HEK293T (cell line): ENCODE data around the gene INTS3.

Experiments used
- CTCF ChIA-PET: fragments of 350-600 bp; formaldehyde crosslinking; extraction: SDS; loops from one replicate; lab custom pipeline; 2021; ENCODE audit warnings: antibody characterized with exemption, inconsistent platforms; lab: Yijun Ruan, JAX
- POLR2A ChIA-PET: fragments of 350-600 bp; formaldehyde crosslinking; extraction: SDS; loops from one replicate; lab custom pipeline; 2020; ENCODE audit warnings: antibody characterized with exemption, inconsistent platforms; lab: Yijun Ruan, JAX
- DNase-seq: peaks from one replicate; pipeline ENCODE4 v3.0.0; 2012; ENCODE audit warnings: mixed read lengths; ENCODE audit errors: extremely low spot score
- ARNT ChIP-seq: fragments of 450-650 bp; IDR thresholded peaks from 2 replicates; pipeline ENCODE4 v1.6.1; 2017; ENCODE audit warnings: mild to moderate bottlenecking
- BHLHE40 ChIP-seq: fragments of 450-650 bp; IDR thresholded peaks from 2 replicates; pipeline ENCODE4 v1.6.1; 2016; ENCODE audit warnings: mild to moderate bottlenecking, moderate library complexity, borderline replicate concordance
- CTBP1 ChIP-seq: fragments of 450-650 bp; IDR thresholded peaks from 2 replicates; pipeline ENCODE4 v1.6.1; 2016; ENCODE audit warnings: borderline replicate concordance
- ELF4 ChIP-seq: fragments of 450-650 bp; IDR thresholded peaks from 2 replicates; pipeline ENCODE4 v1.6.1; 2017; ENCODE audit warnings: antibody characterized with exemption
- FOXA1 ChIP-seq: fragments of 450-650 bp; IDR thresholded peaks from 2 replicates; pipeline ENCODE4 v1.6.1; 2016; ENCODE audit warnings: mild to moderate bottlenecking
- FOXK2 ChIP-seq: fragments of 450-650 bp; IDR thresholded peaks from 2 replicates; pipeline ENCODE4 v1.6.1; 2016; ENCODE audit warnings: mild to moderate bottlenecking
- FOXM1 ChIP-seq: fragments of 450-650 bp; IDR thresholded peaks from 2 replicates; pipeline ENCODE4 v1.6.1; 2017; ENCODE audit warnings: mild to moderate bottlenecking, borderline replicate concordance
- HDGF ChIP-seq: fragments of 450-650 bp; IDR thresholded peaks from 2 replicates; pipeline ENCODE4 v1.6.1; 2017; ENCODE audit warnings: antibody characterized with exemption, borderline replicate concordance
- L3MBTL2 ChIP-seq: fragments of 450-650 bp; conservative IDR thresholded peaks from 2 replicates; pipeline ENCODE4 v1.6.1; 2016; ENCODE audit warnings: mild to moderate bottlenecking
- LEF1 ChIP-seq: fragments of 450-650 bp; IDR thresholded peaks from 2 replicates; pipeline ENCODE4 v1.6.1; 2017; ENCODE audit warnings: mild to moderate bottlenecking, borderline replicate concordance
- NFRKB ChIP-seq: fragments of 450-650 bp; IDR thresholded peaks from 2 replicates; pipeline ENCODE4 v1.6.1; 2016; ENCODE audit warnings: mild to moderate bottlenecking, moderate library complexity
- SP1 ChIP-seq: fragments of 450-650 bp; IDR thresholded peaks from 2 replicates; pipeline ENCODE4 v1.6.1; 2017
- SUZ12 ChIP-seq: fragments of 450-650 bp; IDR thresholded peaks from 2 replicates; pipeline ENCODE4 v1.6.1; 2016; ENCODE audit warnings: mild to moderate bottlenecking
- TARDBP ChIP-seq: fragments of 450-650 bp; IDR thresholded peaks from 2 replicates; pipeline ENCODE4 v1.6.1; 2016
- ZNF384 ChIP-seq: fragments of 450-650 bp; IDR thresholded peaks from 2 replicates; pipeline ENCODE4 v1.6.1; 2016
- TF ChIP-seq, protein P1 (sequence below): fragments of 450-650 bp; IDR thresholded peaks from 2 replicates; pipeline ENCODE4 v1.6.1; 2016

The INTS3 gene

DNA sequence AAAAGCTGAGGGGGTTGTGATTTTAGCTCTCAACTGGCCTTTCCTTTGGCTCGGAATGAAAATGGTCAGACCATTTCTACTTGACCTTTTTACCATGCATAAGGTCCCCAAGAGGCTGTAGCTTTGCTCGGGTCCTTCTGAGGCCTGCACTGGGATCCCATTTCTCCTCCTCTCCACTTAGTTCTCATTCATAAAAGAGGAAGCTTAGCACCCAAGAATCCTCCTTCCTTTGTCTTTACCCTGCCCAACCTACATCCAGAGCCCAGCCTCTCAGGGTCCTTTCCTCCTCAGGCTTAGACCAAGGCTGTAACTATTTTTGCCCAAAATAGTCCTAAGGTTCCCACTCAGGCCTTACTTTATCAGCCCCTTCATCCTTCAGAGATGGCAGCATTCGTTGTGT is 41.4 kb downstream of the INTS3 start:
- TF ChIP-seq, protein P1, sequence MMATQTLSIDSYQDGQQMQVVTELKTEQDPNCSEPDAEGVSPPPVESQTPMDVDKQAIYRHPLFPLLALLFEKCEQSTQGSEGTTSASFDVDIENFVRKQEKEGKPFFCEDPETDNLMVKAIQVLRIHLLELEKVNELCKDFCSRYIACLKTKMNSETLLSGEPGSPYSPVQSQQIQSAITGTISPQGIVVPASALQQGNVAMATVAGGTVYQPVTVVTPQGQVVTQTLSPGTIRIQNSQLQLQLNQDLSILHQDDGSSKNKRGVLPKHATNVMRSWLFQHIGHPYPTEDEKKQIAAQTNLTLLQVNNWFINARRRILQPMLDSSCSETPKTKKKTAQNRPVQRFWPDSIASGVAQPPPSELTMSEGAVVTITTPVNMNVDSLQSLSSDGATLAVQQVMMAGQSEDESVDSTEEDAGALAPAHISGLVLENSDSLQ: no peak
- TF ChIP-seq CTBP1: no peak
- TF ChIP-seq FOXM1: no peak
- no peak for TF ChIP-seq L3MBTL2
- no peak for TF ChIP-seq FOXA1
- TF ChIP-seq ELF4: no peak
- TF ChIP-seq TARDBP: no peak
- no peak for TF ChIP-seq ARNT
- TF ChIP-seq NFRKB: no peak
- TF ChIP-seq ZNF384: no peak
- TF ChIP-seq SP1: no peak
- TF ChIP-seq FOXK2: no peak
- no peak for TF ChIP-seq LEF1
- TF ChIP-seq HDGF: no peak
- no peak for TF ChIP-seq BHLHE40
- no peak for DNase-seq
- ChIA-PET POLR2A (interaction anchor here (0.9 to 1.6 kb wide), 2 partner anchors 14 to 221 kb away, joined by 3 to 6 read pairs; no protein-coding TSS in a partner anchor), CTCF (no interaction called here)

DNA sequence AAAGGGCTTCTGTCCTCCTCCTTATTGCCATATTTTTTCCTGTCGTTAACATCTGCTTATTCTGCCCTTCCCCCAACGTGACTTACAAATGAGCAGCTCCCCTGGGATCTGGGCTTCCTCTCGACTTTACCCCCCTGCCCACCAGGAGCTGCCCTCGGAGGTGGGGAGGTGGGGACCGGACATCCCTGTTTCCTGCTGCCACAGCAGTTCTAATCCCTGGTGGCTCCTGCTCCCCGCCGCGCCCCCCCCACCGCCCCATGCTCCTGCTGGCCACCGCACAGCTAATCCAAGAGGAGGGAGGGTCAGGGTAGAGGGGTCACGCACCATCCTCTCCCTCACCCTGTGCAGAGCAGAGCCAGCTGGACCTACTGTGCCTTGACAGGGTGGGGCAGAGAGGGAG is 42.9 kb downstream of the INTS3 start:
- ChIA-PET CTCF (interaction anchor here (3.4 kb wide), 1 partner anchor 93 kb away, joined by 12 read pairs; the partner anchor contains the start of gene NPR1), POLR2A (interaction anchor here (1.4 kb wide), 1 partner anchor 137 kb away, joined by 4 read pairs; the partner anchor contains the start of gene CHTOP)
- DNase-seq: no peak
- no peak for TF ChIP-seq BHLHE40
- TF ChIP-seq FOXA1: no peak
- no peak for TF ChIP-seq FOXM1
- TF ChIP-seq TARDBP: no peak
- no peak for TF ChIP-seq HDGF
- no peak for TF ChIP-seq CTBP1
- TF ChIP-seq FOXK2: no peak
- TF ChIP-seq LEF1: no peak
- no peak for TF ChIP-seq ARNT
- TF ChIP-seq ELF4: no peak
- TF ChIP-seq NFRKB: no peak
- TF ChIP-seq, protein P1: no peak
- TF ChIP-seq ZNF384: no peak
- no peak for TF ChIP-seq SP1

DNA sequence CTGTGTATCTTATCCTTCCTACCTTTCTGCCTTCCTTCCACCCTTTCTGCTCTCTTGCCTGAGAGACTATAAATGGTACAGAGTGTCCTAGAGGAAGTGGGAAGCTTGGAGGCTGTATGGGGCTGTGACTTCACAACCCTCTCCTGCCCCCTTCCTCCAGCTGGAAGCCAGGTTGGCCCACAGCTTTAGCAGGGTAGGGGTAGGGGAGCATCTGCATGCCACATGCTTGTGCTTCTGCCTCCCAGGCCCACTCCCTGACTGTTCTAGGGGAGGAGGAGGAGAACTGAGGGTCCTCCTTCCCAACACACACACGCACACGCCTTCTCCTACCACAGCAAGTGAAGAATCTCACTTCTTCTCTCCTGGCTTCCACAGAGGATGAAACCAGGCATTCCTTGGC is 43.4 kb downstream of the INTS3 start:
- TF ChIP-seq FOXM1: no peak
- no peak for TF ChIP-seq SP1
- no peak for TF ChIP-seq CTBP1
- TF ChIP-seq L3MBTL2: no peak
- no peak for TF ChIP-seq FOXA1
- no peak for TF ChIP-seq ELF4
- no peak for TF ChIP-seq FOXK2
- TF ChIP-seq BHLHE40: no peak
- TF ChIP-seq ARNT: no peak
- TF ChIP-seq LEF1: no peak
- TF ChIP-seq TARDBP: no peak
- TF ChIP-seq, protein P1: no peak
- no peak for TF ChIP-seq NFRKB
- no peak for TF ChIP-seq ZNF384
- no peak for DNase-seq
- ChIA-PET CTCF (interaction anchor here (3.4 kb wide), 1 partner anchor 93 kb away, joined by 12 read pairs; the partner anchor contains the start of gene NPR1), POLR2A (interaction anchor here (1.4 kb wide), 1 partner anchor 137 kb away, joined by 4 read pairs; the partner anchor contains the start of gene CHTOP)

DNA sequence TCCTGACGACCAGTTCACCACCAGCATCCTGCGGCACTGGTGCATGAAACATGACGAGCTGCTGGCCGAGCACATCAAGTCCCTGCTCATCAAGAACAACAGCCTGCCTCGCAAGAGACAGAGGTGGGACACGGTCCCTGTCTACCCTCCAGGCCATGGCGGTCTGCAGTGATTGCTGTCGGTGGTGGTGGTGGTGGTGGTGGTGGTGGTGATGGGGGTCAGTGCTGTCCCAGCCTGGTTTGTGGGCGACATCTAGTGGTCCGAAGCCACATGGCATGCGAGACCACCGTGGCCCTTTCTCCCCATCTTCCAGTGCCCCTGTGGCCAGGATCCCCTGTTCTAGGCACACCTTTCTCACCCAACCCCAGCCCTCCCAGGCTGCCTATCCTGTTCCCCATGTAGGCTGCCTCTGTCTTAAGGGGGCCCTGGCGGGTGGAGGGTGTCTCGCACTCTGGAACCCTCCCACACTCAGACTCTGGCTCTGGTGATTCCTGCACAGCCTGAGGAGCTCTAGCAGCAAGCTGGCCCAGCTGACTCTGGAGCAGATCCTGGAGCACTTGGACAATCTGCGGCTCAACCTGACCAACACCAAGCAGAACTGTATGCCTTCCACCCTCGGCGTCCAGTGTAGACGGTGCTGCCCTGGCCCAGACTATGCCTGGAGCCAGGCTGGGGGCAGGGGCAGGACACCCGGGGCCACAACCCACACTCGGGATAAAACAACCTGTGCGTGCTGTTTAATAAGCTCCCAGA is 44.2 kb downstream of the INTS3 start:
- peak; percentile 68 for DNase-seq
- CTCF ChIA-PET: interaction anchor here (0.6 to 3.4 kb wide), 7 partner anchors 8 to 100 kb away, joined by 3 to 12 read pairs (median 4); partner anchors contain the start of gene NPR1
- POLR2A ChIA-PET: interaction anchor here (1.0 to 1.6 kb wide), 3 partner anchors 9 to 218 kb away, joined by 3 to 6 read pairs (median 4); partner anchors contain the start of genes CHTOP and RPS27
- no peak for TF ChIP-seq ELF4

DNA sequence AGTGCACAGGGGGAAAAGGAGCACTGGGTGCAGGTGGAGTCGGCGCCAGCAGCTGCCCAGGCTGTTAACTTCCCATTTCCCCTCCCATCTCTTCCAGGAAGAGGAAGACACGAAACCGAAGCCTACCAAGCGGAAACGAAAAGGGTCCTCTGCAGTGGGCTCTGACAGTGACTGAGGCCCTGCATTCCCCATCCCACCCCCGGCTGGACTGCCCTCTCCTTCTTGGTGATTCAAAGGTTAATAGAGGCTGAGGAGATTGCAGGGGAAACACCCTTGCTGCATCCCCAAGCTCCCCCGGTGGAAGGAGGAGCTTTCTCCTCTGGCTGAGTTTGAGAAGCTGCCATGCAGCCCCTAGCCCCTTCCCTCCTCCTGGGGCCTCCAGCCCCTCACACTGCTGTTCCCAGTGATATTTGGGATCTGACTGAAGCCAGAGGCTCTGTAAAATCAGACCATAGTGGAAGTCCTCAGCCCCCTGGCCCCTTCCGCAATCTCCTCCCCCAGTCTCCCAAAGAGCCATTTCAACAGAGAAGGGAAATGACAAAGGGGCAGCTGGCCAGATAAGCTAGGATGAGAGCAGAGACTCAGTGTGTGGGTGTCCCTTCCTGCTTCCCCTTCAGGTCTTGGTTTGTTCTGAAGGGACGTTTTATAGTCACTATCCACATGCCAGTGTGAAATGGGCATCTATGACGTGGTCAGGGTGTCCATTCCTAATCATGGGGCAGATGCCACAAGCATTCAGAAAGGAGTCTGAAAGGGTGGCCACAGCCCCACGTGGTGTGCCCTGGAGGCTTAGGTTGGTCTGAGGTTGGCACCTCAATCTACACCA is 45.5 kb downstream of the INTS3 start:
- no peak for DNase-seq
- TF ChIP-seq SP1 (no peak), BHLHE40 (no peak), FOXK2 (no peak), HDGF (no peak), SUZ12 (no peak), LEF1 (no peak), ARNT (no peak), CTBP1 (no peak), ZNF384 (no peak), FOXA1 (no peak), L3MBTL2 (no peak), NFRKB (no peak), TARDBP (no peak), ELF4 (no peak), FOXM1 (no peak)
- TF ChIP-seq, protein P1: no peak
- CTCF ChIA-PET: interaction anchor here (0.9 to 3.4 kb wide), 4 partner anchors 10 to 95 kb away, joined by 4 to 12 read pairs (median 6); partner anchors contain the start of gene NPR1
- POLR2A ChIA-PET: interaction anchor here (0.6 to 1.6 kb wide), 4 partner anchors 8 to 217 kb away, joined by 3 to 6 read pairs (median 3); partner anchors contain the start of gene RPS27
